CD4-positive, alpha-beta T cell treated with Interferon gamma for 1 hour (primary cell): ENCODE results near the gene ATP2C2.

Experiments used
- DNase-seq: peaks from one replicate; pipeline ENCODE4 v3.0.0-alpha.2; 2020

The ATP2C2 gene

DNA sequence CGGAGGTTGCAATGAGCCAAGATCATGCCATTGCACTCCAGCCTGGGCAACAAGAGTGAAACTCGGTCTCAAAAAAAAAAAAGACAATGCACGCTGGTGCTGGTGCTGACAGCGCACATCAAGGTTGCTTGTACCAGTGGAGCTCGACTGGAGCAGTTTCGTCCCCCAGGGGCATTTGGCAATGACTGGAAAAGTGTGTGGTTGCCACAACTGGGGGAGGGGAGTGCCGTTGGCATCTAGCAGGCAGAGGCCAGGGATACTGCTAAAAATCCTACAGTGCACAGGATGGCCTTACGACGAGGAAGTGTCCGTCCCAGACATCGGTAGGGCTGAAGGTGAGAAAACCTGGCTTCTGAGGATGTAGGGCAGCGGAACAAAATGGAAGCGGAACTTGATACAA, 133.7 kb downstream of the ATP2C2 start:
- DNase-seq = no peak

DNA sequence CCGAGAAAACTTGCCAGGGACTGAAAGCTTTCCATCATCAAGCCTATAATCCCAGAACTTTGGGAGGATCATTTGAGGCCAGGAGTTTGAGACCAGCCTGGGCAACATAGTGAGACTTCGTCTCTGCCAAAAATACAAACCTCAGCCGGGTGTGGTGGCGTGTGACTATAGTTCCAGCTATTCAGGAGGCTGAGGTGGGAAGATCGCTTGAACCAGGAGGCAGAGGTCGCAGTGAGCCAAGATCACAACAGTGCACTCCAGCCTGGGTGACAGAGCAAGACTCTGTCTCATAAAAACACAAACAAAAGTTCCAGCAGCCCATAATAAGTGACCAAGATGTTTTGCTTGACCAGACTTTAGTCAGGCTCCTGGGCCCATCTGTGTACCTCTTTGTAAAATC, 134.2 kb downstream of the ATP2C2 start:
- no peak for DNase-seq

DNA sequence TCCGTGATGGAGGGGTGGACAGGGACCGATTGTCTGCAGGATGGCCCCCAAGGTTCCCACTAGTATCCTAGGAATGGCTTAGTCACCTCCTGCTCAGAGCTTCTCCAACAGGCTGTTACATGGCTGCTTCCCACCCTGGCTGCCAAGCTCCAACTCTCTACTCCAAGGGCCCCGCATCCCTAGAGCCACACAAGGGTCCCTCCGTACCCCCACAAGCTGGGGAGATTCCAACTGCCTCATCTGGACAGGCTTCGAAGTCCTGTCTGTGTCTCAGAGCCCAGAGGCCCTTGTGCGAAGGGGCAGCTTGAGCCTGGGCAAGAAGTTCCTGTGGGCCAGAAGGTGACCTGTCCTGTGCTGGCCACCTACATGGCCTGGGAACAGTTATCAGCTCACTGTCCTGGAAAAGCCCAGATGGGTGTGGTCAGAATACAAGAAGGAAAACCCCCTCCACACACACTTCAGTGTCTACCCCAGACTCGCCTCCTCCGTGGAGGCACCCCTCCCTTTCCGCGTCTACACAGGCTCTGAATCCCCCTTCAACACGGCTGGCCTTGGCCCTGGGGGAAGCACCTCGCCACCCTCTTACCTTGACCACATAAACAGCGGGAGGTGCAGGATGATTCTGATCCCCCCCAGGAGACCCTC, 135.5 kb downstream of the ATP2C2 start:
- no peak for DNase-seq

DNA sequence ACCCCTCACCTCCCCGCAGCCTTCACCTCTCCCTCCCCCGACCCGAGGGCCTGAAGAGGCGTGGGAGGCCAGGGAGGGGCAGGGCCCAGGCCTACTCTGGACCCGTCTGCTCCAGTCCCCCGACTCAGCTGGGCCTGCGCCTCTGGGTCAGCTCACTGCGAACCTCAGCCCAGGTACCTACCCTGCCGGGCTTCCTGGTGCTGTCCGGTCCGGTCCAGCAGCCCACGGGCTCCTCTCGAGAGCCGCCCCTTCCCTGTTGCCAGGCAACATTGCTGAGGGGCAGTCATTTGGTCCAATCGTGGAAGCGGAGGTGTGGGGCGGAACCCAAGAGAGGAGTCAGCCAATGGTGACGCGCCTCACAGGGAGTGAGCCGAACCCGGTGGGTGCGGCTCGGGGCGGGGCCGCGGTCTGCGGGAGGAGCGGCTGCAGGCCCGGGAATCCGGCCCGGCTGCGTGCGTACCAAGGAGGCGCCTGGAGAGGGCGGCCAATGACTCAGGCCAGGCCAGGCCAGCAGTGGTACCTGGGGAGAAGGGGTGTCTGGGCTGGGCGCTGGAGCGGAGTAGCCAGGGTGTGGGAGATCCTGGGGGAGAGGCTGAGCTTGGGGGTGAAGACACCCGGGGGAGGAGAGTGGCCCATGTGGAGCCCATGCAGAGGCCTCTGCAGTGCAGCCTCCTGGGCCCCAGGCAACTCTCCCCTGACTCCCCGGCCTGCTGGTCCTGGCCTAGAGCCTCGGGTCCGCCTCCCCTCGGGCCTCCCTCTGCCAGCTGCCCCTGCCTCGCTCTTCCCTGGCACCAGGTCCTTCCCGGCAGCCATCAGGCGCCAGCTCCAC, 136.3 kb downstream of the ATP2C2 start, which contains the start of gene MEAK7:
Gene MEAK7, minus strand, starts transcription at position 240 of the 829 bp plus-strand sequence. CDS start 6,573 bp downstream, outside the sequence.
- peak; percentile 95 for DNase-seq

DNA sequence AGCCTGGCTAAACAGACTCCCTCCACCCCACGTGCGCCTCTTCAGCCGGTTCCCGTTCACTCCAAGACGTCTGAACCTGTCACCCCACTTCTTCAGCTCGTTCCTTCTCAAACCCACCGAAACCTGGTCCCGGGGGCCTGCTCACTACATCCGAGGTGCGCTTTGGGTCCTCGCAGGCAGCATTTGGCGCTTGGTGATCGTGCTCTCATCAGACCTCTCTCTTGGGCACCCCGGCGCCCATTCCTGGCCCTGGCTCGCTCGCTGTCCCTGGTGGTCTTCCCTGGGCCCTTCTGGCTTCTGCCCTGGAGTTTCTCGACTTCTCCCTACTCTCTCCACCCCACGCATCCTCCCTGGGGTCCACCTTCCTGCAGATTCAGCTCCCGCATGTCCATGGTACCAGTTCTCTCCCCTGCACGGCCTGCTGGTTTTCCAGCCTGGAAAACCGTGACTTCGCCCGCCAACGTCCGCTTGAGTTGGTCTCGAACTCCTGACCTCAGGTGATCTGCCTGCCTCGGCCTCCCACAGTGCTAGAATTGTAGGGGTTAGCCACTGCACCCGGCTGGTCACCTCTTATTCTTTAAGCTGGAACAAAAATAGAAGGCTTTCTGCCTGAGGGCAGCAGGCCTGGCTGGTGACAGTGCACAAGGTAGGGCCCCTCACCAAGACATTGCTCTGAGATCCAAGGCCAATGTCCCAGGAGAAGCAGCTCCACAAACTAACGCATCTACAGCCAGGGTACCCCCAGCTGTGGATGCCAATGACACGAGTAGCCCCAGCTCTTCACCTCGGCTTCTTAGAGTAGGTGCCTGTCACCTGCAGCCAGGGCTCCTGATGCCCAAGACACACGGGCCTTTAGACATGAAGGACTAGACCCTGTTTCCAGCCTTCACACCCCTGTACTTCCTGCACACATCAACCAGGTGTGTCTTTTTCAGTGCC, 137.2 kb downstream of the ATP2C2 start:
- no peak for DNase-seq

DNA sequence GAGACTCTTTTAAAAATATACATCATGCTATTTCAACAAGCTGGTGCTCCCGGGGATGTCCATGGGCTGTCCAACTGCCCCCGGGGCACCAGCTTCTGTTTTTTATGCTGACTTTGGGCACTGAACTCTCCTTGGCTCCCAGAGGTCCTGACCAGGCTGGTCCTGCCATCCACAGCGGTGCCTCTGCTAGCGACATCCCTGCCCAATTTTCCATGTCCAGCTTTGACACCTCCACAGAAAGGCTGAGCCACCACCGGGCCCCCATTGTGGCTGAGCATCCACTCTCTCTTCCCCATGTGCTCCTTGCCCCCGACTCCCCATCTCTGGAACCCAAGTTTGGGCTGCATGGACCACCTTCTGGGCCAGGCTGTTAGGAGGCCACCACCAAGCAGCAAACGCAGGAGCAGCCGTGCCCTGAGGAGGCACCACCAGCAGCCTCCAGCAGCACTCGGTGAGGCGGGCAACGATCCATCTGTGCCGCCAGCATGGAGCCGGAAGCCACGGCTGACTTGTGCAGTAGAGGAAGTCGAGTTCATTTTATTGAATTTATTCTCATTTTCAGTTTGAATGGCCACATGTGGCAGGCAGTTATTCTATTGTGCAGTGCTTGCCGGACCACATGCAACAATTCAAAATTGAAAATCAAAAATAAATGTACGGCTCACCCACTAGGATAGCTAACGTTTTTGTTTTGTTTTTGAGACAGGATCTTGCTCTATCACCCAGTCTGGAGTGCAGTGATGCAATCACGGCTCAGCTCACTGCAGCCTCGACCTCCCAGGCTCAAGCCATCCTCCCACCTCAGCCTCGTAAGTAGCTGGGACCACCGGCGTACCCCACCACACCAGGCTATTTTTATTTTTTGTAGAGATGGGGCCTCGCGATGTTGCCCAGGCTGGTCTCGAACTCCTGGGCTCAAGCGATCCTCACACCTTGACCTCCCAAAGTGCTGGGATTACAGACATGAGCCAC, 139.0 kb downstream of the ATP2C2 start:
- DNase-seq = peak; percentile 24

DNA sequence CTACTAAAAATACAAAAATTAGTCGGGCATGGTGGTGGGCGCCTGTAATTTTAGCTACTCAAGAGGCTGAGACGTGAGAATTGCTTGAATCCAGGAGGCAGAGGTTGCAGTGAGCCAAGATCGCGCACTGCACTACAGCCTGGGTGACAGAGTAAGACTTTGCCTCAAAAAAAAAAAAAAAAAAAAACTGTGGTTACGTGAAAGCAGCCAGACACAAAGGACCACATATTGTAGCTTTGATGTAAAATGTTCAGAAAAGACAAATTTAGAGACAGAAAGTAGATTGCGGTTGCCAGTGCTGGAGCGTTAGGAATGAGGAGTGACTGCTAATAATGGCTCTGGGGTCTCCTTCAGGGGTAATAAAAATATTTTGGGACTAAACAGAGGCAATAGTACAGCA, 140.2 kb downstream of the ATP2C2 start:
- DNase-seq = peak; percentile 12

DNA sequence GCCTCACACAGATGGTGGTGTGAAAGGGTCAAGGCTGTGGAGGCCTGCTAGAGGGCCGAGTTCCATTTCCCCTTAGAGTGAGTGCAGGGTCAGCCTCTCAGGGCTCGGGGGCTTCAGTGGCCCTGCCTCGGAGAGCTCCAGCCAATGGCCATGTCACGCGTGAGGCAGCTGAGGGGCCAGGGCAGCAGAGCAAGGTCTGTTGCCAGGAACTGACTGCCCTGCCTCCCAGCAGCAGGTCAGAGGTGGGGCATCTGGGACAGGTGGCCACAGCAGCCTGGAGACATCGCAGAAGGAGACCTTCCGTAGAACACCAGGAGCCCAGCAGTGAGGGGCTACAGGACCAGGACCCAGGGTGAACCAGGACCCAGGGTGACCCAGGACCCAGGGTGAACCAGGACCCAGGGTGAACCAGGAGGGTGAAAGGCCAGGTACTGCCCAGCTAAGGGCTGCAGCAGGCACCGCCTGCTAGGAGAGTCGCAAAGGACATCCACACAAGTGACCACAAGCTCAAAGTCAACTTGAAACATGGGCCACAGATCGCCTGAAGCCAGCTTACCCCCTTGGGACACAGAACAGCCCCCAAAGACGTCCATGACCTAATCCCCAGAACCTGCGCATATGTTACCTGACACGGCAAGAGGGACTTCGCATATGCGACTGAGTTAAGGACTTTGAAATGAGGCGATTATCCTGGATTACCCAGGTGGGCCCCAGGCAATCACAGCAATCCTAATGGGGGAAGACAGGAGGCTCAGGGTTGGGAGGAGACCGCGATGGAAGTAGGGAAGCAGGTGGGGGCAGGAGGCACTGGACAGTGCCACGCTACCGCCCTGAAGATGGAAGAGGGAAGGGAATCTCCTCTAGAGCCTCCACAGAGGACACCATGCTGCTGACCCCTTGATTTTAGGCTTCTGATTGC, 141.0 kb downstream of the ATP2C2 start:
- DNase-seq = no peak

DNA sequence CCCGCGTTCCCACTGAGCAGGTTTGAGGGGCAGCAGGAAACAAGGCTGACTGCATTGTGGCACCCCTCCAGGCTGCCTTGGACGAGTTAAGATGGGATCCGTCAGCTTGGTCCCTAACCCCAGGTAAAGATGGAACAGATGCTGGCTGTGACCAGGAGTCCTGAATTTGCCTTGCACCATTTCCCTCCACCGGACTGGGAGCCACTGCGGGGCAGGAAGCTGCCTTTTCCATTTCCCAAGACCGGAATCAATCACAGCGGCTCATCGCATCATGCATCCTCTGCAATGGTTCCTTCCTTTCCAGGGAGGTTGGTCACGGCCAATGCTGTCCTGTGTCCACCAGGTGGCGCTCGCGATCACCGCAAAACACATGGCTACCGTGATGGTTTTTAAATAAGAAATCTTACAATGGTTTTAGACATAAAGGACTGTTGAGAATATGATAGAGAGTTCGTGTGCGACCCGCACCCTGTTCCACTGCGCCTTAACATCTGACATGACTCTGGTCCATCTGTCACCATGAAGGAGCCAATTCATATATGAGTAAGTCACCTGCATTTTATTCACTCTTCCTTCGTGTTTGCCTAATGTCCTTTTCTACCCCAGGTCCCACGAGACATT, 143.0 kb downstream of the ATP2C2 start:
- DNase-seq = peak; percentile 73

DNA sequence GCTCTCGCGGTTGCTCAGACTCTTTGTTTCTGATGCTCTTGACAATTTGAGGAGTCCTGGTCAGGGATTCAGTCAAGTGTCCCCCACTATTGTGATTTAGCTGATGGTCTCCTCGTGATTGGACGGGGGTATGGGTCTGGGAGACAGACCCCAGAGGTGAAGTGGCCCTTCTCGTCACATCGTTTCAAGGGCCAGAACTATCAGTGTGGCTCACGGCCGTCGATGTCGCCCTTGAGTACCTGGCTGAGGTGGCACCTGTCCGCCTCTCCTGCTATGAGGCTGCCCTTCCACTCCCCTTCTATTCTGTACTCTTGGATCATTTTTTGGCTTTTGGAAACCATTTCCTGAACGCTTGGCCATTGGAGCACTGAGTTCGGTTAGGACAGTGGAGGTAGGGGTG, 143.5 kb downstream of the ATP2C2 start:
- DNase-seq = no peak

DNA sequence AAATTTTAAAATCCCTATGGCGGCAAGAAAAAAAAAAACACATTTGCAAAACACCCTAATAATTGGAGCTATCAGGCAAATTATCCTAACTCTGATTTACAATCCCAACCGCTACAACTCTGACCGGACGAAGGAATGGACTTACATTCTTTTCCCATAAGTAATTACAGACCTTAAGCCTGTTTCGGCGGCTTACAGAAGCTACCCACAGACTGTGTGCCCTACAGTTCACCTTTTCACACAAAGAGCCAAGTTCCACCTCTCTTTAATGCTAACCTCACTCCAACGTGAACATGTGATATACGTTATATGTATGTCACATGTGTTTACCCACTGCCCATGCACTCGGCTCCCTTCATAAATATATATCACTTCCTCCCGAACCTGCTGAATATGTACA, 144.8 kb downstream of the ATP2C2 start:
- DNase-seq = no peak

DNA sequence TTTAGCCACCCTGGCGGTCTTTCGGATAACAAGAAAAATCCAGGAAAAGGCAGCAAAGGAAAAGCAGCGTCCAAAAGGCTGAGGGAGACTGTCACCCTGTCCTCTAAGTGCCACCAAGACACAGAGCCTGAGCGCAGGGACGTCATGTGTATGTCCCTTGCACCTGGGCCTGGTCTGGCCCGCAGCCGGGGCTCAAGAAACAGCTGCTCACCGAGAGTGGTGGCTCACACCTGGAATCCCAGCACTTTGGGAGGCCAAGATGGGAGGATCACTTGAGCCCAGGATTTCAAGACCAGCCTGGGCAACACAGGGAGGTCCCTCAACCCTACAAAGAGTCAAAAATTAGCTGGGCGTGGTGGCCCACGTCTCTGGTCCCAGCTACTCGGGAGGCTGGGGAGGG, 145.3 kb downstream of the ATP2C2 start:
- DNase-seq = no peak
